NT2/D1 (cell line): ENCODE measurements around the gene KAZN.

Experiments
- SUZ12 ChIP-seq: IDR thresholded peaks from 2 replicates; pipeline ENCODE4 v1.6.1; 2011; ENCODE audit not compliant: insufficient read length, insufficient read depth; ENCODE audit errors: extremely low read depth
- YY1 ChIP-seq: IDR thresholded peaks from 2 replicates; pipeline ENCODE4 v1.6.1; 2011; ENCODE audit not compliant: insufficient read length, insufficient read depth
- ZNF274 ChIP-seq: IDR thresholded peaks from 2 replicates; pipeline ENCODE4 v1.6.1; 2011; ENCODE audit warnings: mild to moderate bottlenecking, low read depth, low read length

DNA sequence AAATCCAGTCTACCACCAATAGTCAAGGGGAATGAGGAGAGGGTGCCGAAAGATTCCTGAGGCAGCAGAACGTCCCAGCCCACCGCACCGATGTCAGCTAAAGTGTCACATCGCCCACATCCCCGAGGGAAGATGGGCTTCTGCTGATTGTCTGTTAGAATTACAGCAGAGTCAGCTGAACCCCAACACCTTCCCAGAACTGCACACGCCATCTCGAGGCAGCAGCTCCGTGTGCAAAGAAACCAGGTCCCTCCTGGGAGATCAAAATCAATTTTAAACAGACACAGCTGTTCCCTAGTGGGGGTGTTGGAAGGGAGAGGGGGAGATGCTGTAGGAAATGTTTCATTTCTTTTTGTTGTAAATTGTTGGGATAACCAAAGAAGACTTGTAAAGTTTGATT, 12.8 kb upstream of the KAZN start:
- TF ChIP-seq YY1 (no peak), ZNF274 (no peak), SUZ12 (no peak)
